SU-DHL-6 (cell line): ENCODE data around the gene SYT11.
A peak's percentile ranks its signal among the peaks of the same experiment; 100 is the strongest.

Source experiments
- H2AFZ ChIP-seq: fragments of 200-600 bp; sonication (generic); 2 replicates; pipeline ENCODE4 v1.6.1; 2014; ENCODE audit warnings: low read depth, mild to moderate bottlenecking, moderate library complexity, mixed read lengths, antibody characterized with exemption, low read length; ENCODE audit not compliant: severe bottlenecking
- H3F3A ChIP-seq: fragments of 200-600 bp; shearing (Covaris generic); 2 replicates; pipeline ENCODE4 v1.6.0; 2016; ENCODE audit warnings: antibody characterized with exemption, mild to moderate bottlenecking; ENCODE audit not compliant: insufficient read depth
- H3K27ac ChIP-seq: fragments of 200-600 bp; sonication (generic); 2 replicates; pipeline ENCODE4 v1.5.1; 2016; ENCODE audit warnings: low read depth, mild to moderate bottlenecking, low read length, moderate library complexity, mixed read lengths
- H3K27me3 ChIP-seq: fragments of 200-600 bp; sonication (generic), shearing (Covaris generic); 2 replicates; pipeline ENCODE4 v1.6.0; 2014; ENCODE audit warnings: mild to moderate bottlenecking, low read length
- H3K36me3 ChIP-seq: fragments of 200-600 bp; sonication (generic); 2 replicates; pipeline ENCODE4 v1.6.1; 2014; ENCODE audit warnings: mild to moderate bottlenecking, low read length, mixed read lengths
- H3K4me2 ChIP-seq: fragments of 300-600, 200-600 bp; shearing (Covaris generic), sonication (generic); 2 replicates; pipeline ENCODE4 v1.6.0; 2014; ENCODE audit warnings: low read length, low read depth, mild to moderate bottlenecking; ENCODE audit not compliant: poor library complexity, severe bottlenecking
- H3K4me3 ChIP-seq: fragments of 200-600 bp; sonication (generic); 2 replicates; pipeline ENCODE4 v1.5.1; 2014; ENCODE audit warnings: antibody characterized with exemption, low read length, mild to moderate bottlenecking, mixed read lengths; ENCODE audit not compliant: insufficient read depth, poor library complexity, severe bottlenecking
- H3K79me2 ChIP-seq: fragments of 200-600 bp; sonication (generic); 2 replicates; pipeline ENCODE4 v1.6.1; 2014; ENCODE audit warnings: mild to moderate bottlenecking, low read length, moderate library complexity; ENCODE audit not compliant: insufficient read depth
- H3K9ac ChIP-seq: fragments of 200-600 bp; sonication (generic); 2 replicates; pipeline ENCODE4 v1.7.0; 2014; ENCODE audit warnings: mild to moderate bottlenecking, low read length
- H3K9me2 ChIP-seq: fragments of 200-600 bp; sonication (generic); replicated peaks from 2 replicates; pipeline ENCODE4 v1.6.1; 2014; ENCODE audit warnings: low read length; ENCODE audit not compliant: insufficient read depth
- H3K9me3 ChIP-seq: fragments of 200-600 bp; sonication (generic); 2 replicates; pipeline ENCODE4 v1.6.1; 2014; ENCODE audit warnings: low read length, mixed read lengths; ENCODE audit not compliant: insufficient read depth
- H4K20me1 ChIP-seq: fragments of 200-600 bp; sonication (generic); 2 replicates; pipeline ENCODE4 v1.6.1; 2014; ENCODE audit warnings: low read depth, mild to moderate bottlenecking, antibody characterized with exemption, low read length, moderate library complexity, mixed read lengths
- EZH2phosphoT487 ChIP-seq: fragments of 200-600 bp; sonication (generic), shearing (Covaris generic); conservative IDR thresholded peaks from 2 replicates; pipeline ENCODE4 v1.6.1; 2018; ENCODE audit warnings: mild to moderate bottlenecking, antibody characterized with exemption, low read length, moderate library complexity, mixed read lengths
- TF ChIP-seq, protein P1 (sequence below): fragments of 200-600 bp; sonication (generic); IDR thresholded peaks from one replicate; pipeline ENCODE4 v1.5.1; 2017; ENCODE audit warnings: antibody characterized with exemption, mild to moderate bottlenecking, low read length, moderate library complexity; ENCODE audit not compliant: insufficient read depth, poor library complexity, severe bottlenecking

The SYT11 gene, protein sequence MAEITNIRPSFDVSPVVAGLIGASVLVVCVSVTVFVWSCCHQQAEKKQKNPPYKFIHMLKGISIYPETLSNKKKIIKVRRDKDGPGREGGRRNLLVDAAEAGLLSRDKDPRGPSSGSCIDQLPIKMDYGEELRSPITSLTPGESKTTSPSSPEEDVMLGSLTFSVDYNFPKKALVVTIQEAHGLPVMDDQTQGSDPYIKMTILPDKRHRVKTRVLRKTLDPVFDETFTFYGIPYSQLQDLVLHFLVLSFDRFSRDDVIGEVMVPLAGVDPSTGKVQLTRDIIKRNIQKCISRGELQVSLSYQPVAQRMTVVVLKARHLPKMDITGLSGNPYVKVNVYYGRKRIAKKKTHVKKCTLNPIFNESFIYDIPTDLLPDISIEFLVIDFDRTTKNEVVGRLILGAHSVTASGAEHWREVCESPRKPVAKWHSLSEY

DNA sequence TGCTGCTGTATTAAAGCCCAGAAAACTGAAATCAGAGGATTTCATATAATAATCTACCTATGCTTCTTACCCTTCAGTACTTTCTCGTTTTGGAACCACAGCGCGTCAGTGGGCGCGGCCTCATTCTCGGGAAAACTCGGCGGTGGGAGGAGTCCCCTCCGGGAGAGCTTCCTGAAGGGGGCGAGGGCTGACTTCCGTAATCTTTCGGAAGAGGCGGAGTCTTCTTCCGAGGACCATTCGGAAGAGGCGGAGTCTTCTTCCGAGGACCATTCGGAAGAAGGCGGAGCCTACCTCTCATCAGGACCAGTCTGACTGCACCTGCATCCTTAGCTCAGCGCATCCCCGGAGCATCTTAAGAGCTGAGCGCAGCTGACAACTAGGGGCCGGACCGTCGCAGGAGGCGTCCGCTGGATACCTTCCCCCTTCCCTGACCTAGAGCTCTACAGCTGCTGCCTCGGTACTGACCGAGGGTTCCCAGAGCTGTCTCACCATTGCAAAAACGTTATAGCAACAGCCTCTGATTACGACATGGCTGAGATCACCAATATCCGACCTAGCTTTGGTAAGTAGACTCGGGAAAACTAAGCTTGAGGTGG is at the start of gene SYT11:
TSS of gene SYT11 (plus strand) at position 334 of the 596 bp plus-strand sequence. CDS start at position 529, 195 bp downstream.
- Histone ChIP-seq H3K4me2 (peak within 1 kb of the TSS; percentile 100), H3F3A (peaks cover 15% of the 10 kb centered on the region), H4K20me1 (no peaks in the 10 kb centered on the region), H3K27ac (peak within 1 kb of the TSS; percentile 86), H3K9me3 (no peaks in the 10 kb centered on the region), H2AFZ (peak within 1 kb of the TSS; percentile 75), H3K9me2 (no peaks in the 10 kb centered on the region), H3K9ac (peak within 1 kb of the TSS; percentile 87), H3K4me3 (peak within 1 kb of the TSS; percentile 91), H3K36me3 (no peaks in the 10 kb centered on the region), H3K27me3 (no peaks in the 10 kb centered on the region), H3K79me2 (peaks cover 24% of the 10 kb centered on the region)
- no peak for TF ChIP-seq EZH2phosphoT487
- TF ChIP-seq, protein P1, sequence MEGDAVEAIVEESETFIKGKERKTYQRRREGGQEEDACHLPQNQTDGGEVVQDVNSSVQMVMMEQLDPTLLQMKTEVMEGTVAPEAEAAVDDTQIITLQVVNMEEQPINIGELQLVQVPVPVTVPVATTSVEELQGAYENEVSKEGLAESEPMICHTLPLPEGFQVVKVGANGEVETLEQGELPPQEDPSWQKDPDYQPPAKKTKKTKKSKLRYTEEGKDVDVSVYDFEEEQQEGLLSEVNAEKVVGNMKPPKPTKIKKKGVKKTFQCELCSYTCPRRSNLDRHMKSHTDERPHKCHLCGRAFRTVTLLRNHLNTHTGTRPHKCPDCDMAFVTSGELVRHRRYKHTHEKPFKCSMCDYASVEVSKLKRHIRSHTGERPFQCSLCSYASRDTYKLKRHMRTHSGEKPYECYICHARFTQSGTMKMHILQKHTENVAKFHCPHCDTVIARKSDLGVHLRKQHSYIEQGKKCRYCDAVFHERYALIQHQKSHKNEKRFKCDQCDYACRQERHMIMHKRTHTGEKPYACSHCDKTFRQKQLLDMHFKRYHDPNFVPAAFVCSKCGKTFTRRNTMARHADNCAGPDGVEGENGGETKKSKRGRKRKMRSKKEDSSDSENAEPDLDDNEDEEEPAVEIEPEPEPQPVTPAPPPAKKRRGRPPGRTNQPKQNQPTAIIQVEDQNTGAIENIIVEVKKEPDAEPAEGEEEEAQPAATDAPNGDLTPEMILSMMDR = no peak

DNA sequence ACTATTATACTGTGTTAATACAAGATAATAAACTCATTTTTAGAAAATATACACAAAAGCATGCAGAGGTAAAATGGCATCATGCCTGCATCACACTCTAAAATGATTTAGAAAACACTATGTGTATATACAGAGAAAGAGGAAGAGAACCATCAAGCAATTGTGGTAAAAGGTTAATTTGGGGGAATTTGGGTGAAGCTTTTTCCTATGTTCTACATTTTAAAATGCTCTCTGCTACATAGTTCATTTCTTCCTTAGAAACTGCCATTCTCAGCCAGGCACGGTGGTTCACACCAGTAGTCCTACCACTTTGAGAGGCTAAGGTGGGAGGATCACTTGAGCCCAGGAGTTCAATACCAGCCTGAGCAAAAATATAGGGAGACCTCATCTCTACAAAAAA is 46.5 kb upstream of the SYT11 start:
- Histone ChIP-seq H3K9ac (no peak overlapping the region), H3K9me2 (no peaks in the 10 kb centered on the region), H3K27ac (no peak overlapping the region), H3F3A (peaks cover 20% of the 10 kb centered on the region), H3K36me3 (peaks cover 24% of the 10 kb centered on the region), H3K4me2 (no peak overlapping the region), H3K9me3 (no peaks in the 10 kb centered on the region), H4K20me1 (no peaks in the 10 kb centered on the region), H3K4me3 (no peak overlapping the region), H3K79me2 (no peaks in the 10 kb centered on the region), H2AFZ (no peak overlapping the region), H3K27me3 (no peaks in the 10 kb centered on the region)
- no peak for TF ChIP-seq EZH2phosphoT487
- TF ChIP-seq, protein P1 = no peak

DNA sequence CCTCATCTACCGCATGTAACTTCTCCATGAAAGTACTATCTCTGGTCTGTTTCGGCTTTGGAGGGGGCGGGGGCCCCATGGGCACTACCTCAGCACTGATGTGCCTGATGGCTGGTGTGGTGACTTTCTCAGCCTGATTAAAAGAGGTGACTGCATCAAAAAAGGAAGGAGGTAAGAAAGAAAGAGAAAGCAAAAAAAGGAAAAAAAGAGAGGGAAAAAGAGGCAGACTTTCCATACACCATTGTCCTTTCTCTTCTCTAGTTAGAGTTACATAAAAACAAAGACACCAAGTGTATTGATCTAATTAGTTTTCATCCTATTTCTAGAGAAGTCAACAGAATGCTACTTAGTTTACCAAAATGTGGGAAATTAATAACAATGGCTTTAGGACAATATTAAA is 45.7 kb upstream of the SYT11 start:
- no peak overlapping the region for H3K9ac ChIP-seq
- H2AFZ ChIP-seq = no peak overlapping the region
- no peaks in the 10 kb centered on the region for H3K27me3 ChIP-seq
- H3K4me3 ChIP-seq = no peak overlapping the region
- no peaks in the 10 kb centered on the region for H4K20me1 ChIP-seq
- no peaks in the 10 kb centered on the region for H3K79me2 ChIP-seq
- H3F3A ChIP-seq = peaks cover 20% of the 10 kb centered on the region
- H3K9me2 ChIP-seq = no peaks in the 10 kb centered on the region
- peaks cover 24% of the 10 kb centered on the region for H3K36me3 ChIP-seq
- no peak overlapping the region; the same call in 1 of the 2 replicates for H3K27ac ChIP-seq
- H3K4me2 ChIP-seq = no peak overlapping the region
- H3K9me3 ChIP-seq = no peaks in the 10 kb centered on the region
- TF ChIP-seq, protein P1 = no peak
- TF ChIP-seq EZH2phosphoT487 = no peak
